HepG2 (cell line): Measurements from ENCODE around the gene OAT.

Experiments
- CBX1 ChIP-seq: IDR thresholded peaks from one replicate; pipeline ENCODE4 v1.6.1; 2016; ENCODE audit warnings: antibody characterized with exemption, low read depth
- HNRNPL ChIP-seq: fragments of 200-400 bp; formaldehyde crosslinking; IDR thresholded peaks from 2 replicates; pipeline ENCODE4 v1.6.1; 2017; ENCODE audit warnings: mild to moderate bottlenecking, low read depth, low read length
- KLF13 ChIP-seq: sonication (generic); formaldehyde crosslinking; IDR thresholded peaks from 2 replicates; pipeline ENCODE4 v1.4.0; 2020; ENCODE audit warnings: mild to moderate bottlenecking, missing genetic modification reagents
- PCBP2 ChIP-seq: fragments of 200-400 bp; formaldehyde crosslinking; optimal IDR thresholded peaks from 2 replicates; pipeline ENCODE3; 2018; ENCODE audit warnings: low read length, low read depth; ENCODE audit not compliant: poor library complexity, severe bottlenecking
- POLR2AphosphoS5 ChIP-seq: IDR thresholded peaks from 2 replicates; pipeline ENCODE4 v1.6.1; 2012; ENCODE audit warnings: low read depth, low read length
- ZBTB40 ChIP-seq, 2 experiments: fragments of 450-650 bp in 1 of 2; sonication (generic) in 1 of 2; formaldehyde crosslinking in 1 of 2; IDR thresholded peaks; 2 replicates each; pipeline versions ENCODE4 v1.6.1 to v1.8.0; 2016 to 2022; ENCODE audit warnings: antibody characterized with exemption in 1 of 2, mild to moderate bottlenecking in 1 of 2, missing genetic modification reagents in 1 of 2
- ZNF333 ChIP-seq: sonication (generic); formaldehyde crosslinking; IDR thresholded peaks from 2 replicates; pipeline ENCODE4 v1.4.0; 2020; ENCODE audit warnings: mild to moderate bottlenecking, missing genetic modification reagents, borderline replicate concordance
- ZNF451 ChIP-seq: sonication (generic); formaldehyde crosslinking; IDR thresholded peaks from 2 replicates; pipeline ENCODE4 v1.5.0; 2020; ENCODE audit warnings: mild to moderate bottlenecking, missing genetic modification reagents
- ZNF550 ChIP-seq: sonication (generic); formaldehyde crosslinking; IDR thresholded peaks from 2 replicates; pipeline ENCODE4 v1.4.0; 2020; ENCODE audit warnings: mild to moderate bottlenecking, missing genetic modification reagents, borderline replicate concordance
- ZNF670 ChIP-seq: sonication (generic); formaldehyde crosslinking; IDR thresholded peaks from 2 replicates; pipeline ENCODE4 v1.8.0; 2022; ENCODE audit warnings: mild to moderate bottlenecking, missing genetic modification reagents, borderline replicate concordance
- ZZZ3 ChIP-seq: sonication (generic); formaldehyde crosslinking; IDR thresholded peaks from 2 replicates; pipeline ENCODE4 v1.4.0; 2020; ENCODE audit warnings: missing genetic modification reagents, mild to moderate bottlenecking, borderline replicate concordance
- TF ChIP-seq, protein P1 (sequence below): sonication (generic); formaldehyde crosslinking; IDR thresholded peaks from 2 replicates; pipeline ENCODE4 v1.8.0; 2022; ENCODE audit warnings: low read depth, missing genetic modification reagents
- TF ChIP-seq, protein P2 (sequence below): sonication (generic); formaldehyde crosslinking; IDR thresholded peaks from 2 replicates; pipeline ENCODE4 v1.5.0; 2020; ENCODE audit warnings: mild to moderate bottlenecking, missing genetic modification reagents, moderate library complexity
- TF ChIP-seq, protein P3 (sequence below): sonication (generic); formaldehyde crosslinking; IDR thresholded peaks from 2 replicates; pipeline ENCODE4 v1.4.0; 2020; ENCODE audit warnings: missing genetic modification reagents

DNA sequence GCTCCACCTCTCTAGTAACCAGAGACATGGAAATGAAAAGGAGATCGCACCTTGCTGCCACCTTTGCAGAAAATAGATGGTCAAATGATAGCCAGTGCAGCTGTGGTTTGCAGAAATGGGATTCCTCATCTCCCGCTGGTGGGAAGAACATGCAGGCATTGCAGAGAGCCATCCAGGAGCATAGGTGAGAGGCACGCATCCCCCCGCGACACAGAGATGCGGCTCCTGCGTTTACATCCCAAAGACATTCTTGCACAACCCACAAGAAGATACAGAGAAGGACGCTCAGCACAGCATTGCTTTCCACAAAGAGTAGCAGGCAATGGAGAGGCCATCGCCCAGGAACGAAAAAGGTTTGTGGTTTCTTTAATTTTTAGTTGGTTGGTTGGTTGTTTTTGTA lies 56.2 kb downstream of the OAT start:
- no peak for TF ChIP-seq ZNF451
- no peak for TF ChIP-seq POLR2AphosphoS5
- TF ChIP-seq, protein P1, sequence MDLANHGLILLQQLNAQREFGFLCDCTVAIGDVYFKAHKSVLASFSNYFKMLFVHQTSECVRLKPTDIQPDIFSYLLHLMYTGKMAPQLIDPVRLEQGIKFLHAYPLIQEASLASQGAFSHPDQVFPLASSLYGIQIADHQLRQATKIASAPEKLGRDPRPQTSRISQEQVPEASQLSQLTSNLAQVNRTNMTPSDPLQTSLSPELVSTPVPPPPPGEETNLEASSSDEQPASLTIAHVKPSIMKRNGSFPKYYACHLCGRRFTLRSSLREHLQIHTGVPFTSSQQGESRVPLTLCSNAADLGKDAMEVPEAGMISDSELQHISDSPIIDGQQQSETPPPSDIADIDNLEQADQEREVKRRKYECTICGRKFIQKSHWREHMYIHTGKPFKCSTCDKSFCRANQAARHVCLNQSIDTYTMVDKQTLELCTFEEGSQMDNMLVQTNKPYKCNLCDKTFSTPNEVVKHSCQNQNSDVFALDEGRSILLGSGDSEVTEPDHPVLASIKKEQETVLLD (CRISPR knock-in tag) = no peak
- TF ChIP-seq PCBP2 = no peak
- no peak for TF ChIP-seq CBX1
- no peak for TF ChIP-seq ZBTB40 (IDR thresholded peaks at IDR 0.05)
- no peak for TF ChIP-seq ZBTB40 (CRISPR knock-in tag; IDR thresholded peaks at IDR 0.05)
- TF ChIP-seq HNRNPL = no peak
- TF ChIP-seq ZNF670 (CRISPR knock-in tag) = no peak
- TF ChIP-seq, protein P2, sequence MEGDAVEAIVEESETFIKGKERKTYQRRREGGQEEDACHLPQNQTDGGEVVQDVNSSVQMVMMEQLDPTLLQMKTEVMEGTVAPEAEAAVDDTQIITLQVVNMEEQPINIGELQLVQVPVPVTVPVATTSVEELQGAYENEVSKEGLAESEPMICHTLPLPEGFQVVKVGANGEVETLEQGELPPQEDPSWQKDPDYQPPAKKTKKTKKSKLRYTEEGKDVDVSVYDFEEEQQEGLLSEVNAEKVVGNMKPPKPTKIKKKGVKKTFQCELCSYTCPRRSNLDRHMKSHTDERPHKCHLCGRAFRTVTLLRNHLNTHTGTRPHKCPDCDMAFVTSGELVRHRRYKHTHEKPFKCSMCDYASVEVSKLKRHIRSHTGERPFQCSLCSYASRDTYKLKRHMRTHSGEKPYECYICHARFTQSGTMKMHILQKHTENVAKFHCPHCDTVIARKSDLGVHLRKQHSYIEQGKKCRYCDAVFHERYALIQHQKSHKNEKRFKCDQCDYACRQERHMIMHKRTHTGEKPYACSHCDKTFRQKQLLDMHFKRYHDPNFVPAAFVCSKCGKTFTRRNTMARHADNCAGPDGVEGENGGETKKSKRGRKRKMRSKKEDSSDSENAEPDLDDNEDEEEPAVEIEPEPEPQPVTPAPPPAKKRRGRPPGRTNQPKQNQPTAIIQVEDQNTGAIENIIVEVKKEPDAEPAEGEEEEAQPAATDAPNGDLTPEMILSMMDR (CRISPR knock-in tag) = no peak
- TF ChIP-seq KLF13 (CRISPR knock-in tag) = no peak
- no peak for TF ChIP-seq ZNF333 (CRISPR knock-in tag)
- TF ChIP-seq ZZZ3 (CRISPR knock-in tag) = no peak
- TF ChIP-seq ZNF550 (CRISPR knock-in tag) = no peak
- TF ChIP-seq, protein P3, sequence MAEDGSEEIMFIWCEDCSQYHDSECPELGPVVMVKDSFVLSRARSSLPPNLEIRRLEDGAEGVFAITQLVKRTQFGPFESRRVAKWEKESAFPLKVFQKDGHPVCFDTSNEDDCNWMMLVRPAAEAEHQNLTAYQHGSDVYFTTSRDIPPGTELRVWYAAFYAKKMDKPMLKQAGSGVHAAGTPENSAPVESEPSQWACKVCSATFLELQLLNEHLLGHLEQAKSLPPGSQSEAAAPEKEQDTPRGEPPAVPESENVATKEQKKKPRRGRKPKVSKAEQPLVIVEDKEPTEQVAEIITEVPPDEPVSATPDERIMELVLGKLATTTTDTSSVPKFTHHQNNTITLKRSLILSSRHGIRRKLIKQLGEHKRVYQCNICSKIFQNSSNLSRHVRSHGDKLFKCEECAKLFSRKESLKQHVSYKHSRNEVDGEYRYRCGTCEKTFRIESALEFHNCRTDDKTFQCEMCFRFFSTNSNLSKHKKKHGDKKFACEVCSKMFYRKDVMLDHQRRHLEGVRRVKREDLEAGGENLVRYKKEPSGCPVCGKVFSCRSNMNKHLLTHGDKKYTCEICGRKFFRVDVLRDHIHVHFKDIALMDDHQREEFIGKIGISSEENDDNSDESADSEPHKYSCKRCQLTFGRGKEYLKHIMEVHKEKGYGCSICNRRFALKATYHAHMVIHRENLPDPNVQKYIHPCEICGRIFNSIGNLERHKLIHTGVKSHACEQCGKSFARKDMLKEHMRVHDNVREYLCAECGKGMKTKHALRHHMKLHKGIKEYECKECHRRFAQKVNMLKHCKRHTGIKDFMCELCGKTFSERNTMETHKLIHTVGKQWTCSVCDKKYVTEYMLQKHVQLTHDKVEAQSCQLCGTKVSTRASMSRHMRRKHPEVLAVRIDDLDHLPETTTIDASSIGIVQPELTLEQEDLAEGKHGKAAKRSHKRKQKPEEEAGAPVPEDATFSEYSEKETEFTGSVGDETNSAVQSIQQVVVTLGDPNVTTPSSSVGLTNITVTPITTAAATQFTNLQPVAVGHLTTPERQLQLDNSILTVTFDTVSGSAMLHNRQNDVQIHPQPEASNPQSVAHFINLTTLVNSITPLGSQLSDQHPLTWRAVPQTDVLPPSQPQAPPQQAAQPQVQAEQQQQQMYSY (CRISPR knock-in tag) = no peak
